ENCODE results near the gene DNAJA2. TPM values are rescaled to one million over a fixed set of nuclear protein-coding genes. Genes with fewer than 3 reads are reported as not detected.

DNAJA2 gene
- total and polyA plus RNA-seq, 9 of the 15 experiments (the other 6 are each of a cell fraction or from before 2014, with no cell fraction given): 24.1 to 75.9 (median 50.7) TPM

DNA sequence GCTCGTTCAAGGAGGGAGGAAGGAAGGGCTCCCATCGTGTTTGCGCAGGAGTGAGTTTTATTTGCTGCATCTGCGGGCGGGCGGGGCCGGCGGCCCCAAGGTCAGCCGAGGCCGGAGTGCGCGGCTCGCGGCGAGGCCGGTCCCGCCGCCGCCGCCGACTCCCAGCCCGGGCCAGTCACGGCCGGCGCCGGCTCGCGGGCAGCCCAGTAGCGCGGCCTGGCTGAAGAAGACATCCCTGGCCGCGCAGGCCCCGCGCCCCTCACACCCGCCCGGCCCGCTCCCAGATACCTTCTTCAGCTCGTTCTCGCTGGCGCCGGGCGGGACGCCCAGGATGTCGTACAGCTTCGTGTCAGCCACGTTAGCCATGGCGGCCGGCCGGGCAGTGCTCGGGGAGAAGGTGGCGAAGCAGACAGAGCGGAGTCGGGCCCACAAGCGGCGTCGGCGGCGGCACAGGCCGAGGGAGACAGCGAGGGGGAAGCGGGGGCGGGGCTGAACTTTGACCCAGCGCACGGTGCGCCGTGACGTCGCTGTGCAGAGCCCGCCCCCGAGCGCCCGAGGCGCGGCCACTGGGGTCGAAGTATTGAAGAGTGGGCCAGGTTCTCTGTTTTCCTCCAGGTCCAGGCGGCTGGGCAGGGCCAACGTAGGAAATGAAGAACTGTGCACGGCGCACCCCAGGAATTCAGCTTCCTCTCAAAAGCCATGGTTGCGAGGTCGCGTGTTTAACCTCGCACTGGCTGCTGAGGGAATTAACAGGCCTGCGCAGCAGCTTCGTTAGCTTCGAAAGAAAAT lies at the start of gene DNAJA2 (continued):
- peak; percentile 25; the same call in 1 of the 2 replicates for TF ChIP-seq SOX6 (IDR thresholded peaks at IDR 0.05)
- TF ChIP-seq, protein P1, sequence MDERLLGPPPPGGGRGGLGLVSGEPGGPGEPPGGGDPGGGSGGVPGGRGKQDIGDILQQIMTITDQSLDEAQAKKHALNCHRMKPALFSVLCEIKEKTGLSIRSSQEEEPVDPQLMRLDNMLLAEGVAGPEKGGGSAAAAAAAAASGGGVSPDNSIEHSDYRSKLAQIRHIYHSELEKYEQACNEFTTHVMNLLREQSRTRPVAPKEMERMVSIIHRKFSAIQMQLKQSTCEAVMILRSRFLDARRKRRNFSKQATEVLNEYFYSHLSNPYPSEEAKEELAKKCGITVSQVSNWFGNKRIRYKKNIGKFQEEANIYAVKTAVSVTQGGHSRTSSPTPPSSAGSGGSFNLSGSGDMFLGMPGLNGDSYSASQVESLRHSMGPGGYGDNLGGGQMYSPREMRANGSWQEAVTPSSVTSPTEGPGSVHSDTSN (CRISPR knock-in tag; IDR thresholded peaks at IDR 0.05; ENCODE audit: low read depth): no peak
- TF ChIP-seq, protein P1 (tag; conservative IDR thresholded peaks at IDR 0.05; ENCODE audit: low read depth): no peak
- no peak for TF ChIP-seq TCF3 (CRISPR knock-in tag; IDR thresholded peaks at IDR 0.05)
- TF ChIP-seq, protein P2, sequence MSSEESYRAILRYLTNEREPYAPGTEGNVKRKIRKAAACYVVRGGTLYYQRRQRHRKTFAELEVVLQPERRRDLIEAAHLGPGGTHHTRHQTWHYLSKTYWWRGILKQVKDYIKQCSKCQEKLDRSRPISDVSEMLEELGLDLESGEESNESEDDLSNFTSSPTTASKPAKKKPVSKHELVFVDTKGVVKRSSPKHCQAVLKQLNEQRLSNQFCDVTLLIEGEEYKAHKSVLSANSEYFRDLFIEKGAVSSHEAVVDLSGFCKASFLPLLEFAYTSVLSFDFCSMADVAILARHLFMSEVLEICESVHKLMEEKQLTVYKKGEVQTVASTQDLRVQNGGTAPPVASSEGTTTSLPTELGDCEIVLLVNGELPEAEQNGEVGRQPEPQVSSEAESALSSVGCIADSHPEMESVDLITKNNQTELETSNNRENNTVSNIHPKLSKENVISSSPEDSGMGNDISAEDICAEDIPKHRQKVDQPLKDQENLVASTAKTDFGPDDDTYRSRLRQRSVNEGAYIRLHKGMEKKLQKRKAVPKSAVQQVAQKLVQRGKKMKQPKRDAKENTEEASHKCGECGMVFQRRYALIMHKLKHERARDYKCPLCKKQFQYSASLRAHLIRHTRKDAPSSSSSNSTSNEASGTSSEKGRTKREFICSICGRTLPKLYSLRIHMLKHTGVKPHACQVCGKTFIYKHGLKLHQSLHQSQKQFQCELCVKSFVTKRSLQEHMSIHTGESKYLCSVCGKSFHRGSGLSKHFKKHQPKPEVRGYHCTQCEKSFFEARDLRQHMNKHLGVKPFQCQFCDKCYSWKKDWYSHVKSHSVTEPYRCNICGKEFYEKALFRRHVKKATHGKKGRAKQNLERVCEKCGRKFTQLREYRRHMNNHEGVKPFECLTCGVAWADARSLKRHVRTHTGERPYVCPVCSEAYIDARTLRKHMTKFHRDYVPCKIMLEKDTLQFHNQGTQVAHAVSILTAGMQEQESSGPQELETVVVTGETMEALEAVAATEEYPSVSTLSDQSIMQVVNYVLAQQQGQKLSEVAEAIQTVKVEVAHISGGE (CRISPR knock-in tag; IDR thresholded peaks at IDR 0.05): no peak
- TF ChIP-seq, protein P3, sequence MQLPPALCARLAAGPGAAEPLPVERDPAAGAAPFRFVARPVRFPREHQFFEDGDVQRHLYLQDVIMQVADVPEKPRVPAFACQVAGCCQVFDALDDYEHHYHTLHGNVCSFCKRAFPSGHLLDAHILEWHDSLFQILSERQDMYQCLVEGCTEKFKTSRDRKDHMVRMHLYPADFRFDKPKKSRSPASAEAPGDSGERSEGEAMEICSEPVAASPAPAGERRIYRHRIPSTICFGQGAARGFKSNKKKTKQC (CRISPR knock-in tag; IDR thresholded peaks at IDR 0.05): peak; percentile 61; the same call in 1 of the 2 replicates
- TF ChIP-seq CTBP1 (IDR thresholded peaks at IDR 0.05; ENCODE audit: borderline replicate concordance): peak; percentile 52
- TF ChIP-seq CBFB (CRISPR knock-in tag; IDR thresholded peaks at IDR 0.05): no peak; the same call in 1 of the 2 replicates
- TF ChIP-seq ZNF311 (CRISPR knock-in tag; IDR thresholded peaks at IDR 0.05): no peak
- TF ChIP-seq NCOA6 (IDR thresholded peaks at IDR 0.05): no peak; the same call in 1 of the 2 replicates
- TF ChIP-seq MYNN (IDR thresholded peaks at IDR 0.05): no peak
- TF ChIP-seq MYNN (CRISPR knock-in tag; IDR thresholded peaks at IDR 0.05): no peak
- no peak for TF ChIP-seq PRMT5 (CRISPR knock-in tag; IDR thresholded peaks at IDR 0.05)
- 0 out of 2 replicates have a peak, but pooled peaks have one; percentile 34 for TF ChIP-seq ETV5 (CRISPR knock-in tag; IDR thresholded peaks at IDR 0.05; ENCODE audit: low read depth)
- TF ChIP-seq FOS (IDR thresholded peaks at IDR 0.05; ENCODE audit: extremely low read depth, insufficient read length): no peak
- TF ChIP-seq HNRNPLL (IDR thresholded peaks at IDR 0.05; ENCODE audit: low read depth, low read length, poor library complexity, severe bottlenecking): peak; percentile 67
- TF ChIP-seq CBX5 (IDR thresholded peaks at IDR 0.05; ENCODE audit: borderline replicate concordance, low read depth): no peak
- no peak; the same call in 1 of the 2 replicates for TF ChIP-seq ZNF24 (IDR thresholded peaks at IDR 0.05)
- TF ChIP-seq ZKSCAN8 (CRISPR knock-in tag; IDR thresholded peaks at IDR 0.05): no peak
- TF ChIP-seq MBD2 (IDR thresholded peaks at IDR 0.05; ENCODE audit: borderline replicate concordance, low read depth): peak; percentile 60
- TF ChIP-seq ZNF253 (CRISPR knock-in tag; conservative IDR thresholded peaks at IDR 0.05): no peak
- no peak for TF ChIP-seq PRPF4 (IDR thresholded peaks at IDR 0.05; ENCODE audit: insufficient read depth, low read depth, low read length, poor library complexity, severe bottlenecking)
- TF ChIP-seq RUNX1 (IDR thresholded peaks at IDR 0.05; ENCODE audit: low read depth): no peak
- TF ChIP-seq HDAC6 (IDR thresholded peaks at IDR 0.05; ENCODE audit: low read depth, low read length): no peak
